SU-DHL-6 (cell line): ENCODE data around the gene SSRP1.
A peak's percentile ranks its signal among the peaks of the same experiment; 100 is the strongest.

ENCODE experiments used
- H2AFZ ChIP-seq: fragments of 200-600 bp; sonication (generic); 2 replicates; pipeline ENCODE4 v1.6.1; 2014; ENCODE audit warnings: low read depth, mild to moderate bottlenecking, moderate library complexity, mixed read lengths, antibody characterized with exemption, low read length; ENCODE audit not compliant: severe bottlenecking
- H3F3A ChIP-seq: fragments of 200-600 bp; shearing (Covaris generic); 2 replicates; pipeline ENCODE4 v1.6.0; 2016; ENCODE audit warnings: antibody characterized with exemption, mild to moderate bottlenecking; ENCODE audit not compliant: insufficient read depth
- H3K27ac ChIP-seq: fragments of 200-600 bp; sonication (generic); 2 replicates; pipeline ENCODE4 v1.5.1; 2016; ENCODE audit warnings: low read depth, mild to moderate bottlenecking, low read length, moderate library complexity, mixed read lengths
- H3K27me3 ChIP-seq: fragments of 200-600 bp; sonication (generic), shearing (Covaris generic); 2 replicates; pipeline ENCODE4 v1.6.0; 2014; ENCODE audit warnings: mild to moderate bottlenecking, low read length
- H3K36me3 ChIP-seq: fragments of 200-600 bp; sonication (generic); 2 replicates; pipeline ENCODE4 v1.6.1; 2014; ENCODE audit warnings: mild to moderate bottlenecking, low read length, mixed read lengths
- H3K4me2 ChIP-seq: fragments of 300-600, 200-600 bp; shearing (Covaris generic), sonication (generic); 2 replicates; pipeline ENCODE4 v1.6.0; 2014; ENCODE audit warnings: low read length, low read depth, mild to moderate bottlenecking; ENCODE audit not compliant: poor library complexity, severe bottlenecking
- H3K4me3 ChIP-seq: fragments of 200-600 bp; sonication (generic); 2 replicates; pipeline ENCODE4 v1.5.1; 2014; ENCODE audit warnings: antibody characterized with exemption, low read length, mild to moderate bottlenecking, mixed read lengths; ENCODE audit not compliant: insufficient read depth, poor library complexity, severe bottlenecking
- H3K79me2 ChIP-seq: fragments of 200-600 bp; sonication (generic); 2 replicates; pipeline ENCODE4 v1.6.1; 2014; ENCODE audit warnings: mild to moderate bottlenecking, low read length, moderate library complexity; ENCODE audit not compliant: insufficient read depth
- H3K9ac ChIP-seq: fragments of 200-600 bp; sonication (generic); 2 replicates; pipeline ENCODE4 v1.7.0; 2014; ENCODE audit warnings: mild to moderate bottlenecking, low read length
- H3K9me2 ChIP-seq: fragments of 200-600 bp; sonication (generic); replicated peaks from 2 replicates; pipeline ENCODE4 v1.6.1; 2014; ENCODE audit warnings: low read length; ENCODE audit not compliant: insufficient read depth
- H3K9me3 ChIP-seq: fragments of 200-600 bp; sonication (generic); 2 replicates; pipeline ENCODE4 v1.6.1; 2014; ENCODE audit warnings: low read length, mixed read lengths; ENCODE audit not compliant: insufficient read depth
- H4K20me1 ChIP-seq: fragments of 200-600 bp; sonication (generic); 2 replicates; pipeline ENCODE4 v1.6.1; 2014; ENCODE audit warnings: low read depth, mild to moderate bottlenecking, antibody characterized with exemption, low read length, moderate library complexity, mixed read lengths
- EZH2phosphoT487 ChIP-seq: fragments of 200-600 bp; sonication (generic), shearing (Covaris generic); conservative IDR thresholded peaks from 2 replicates; pipeline ENCODE4 v1.6.1; 2018; ENCODE audit warnings: mild to moderate bottlenecking, antibody characterized with exemption, low read length, moderate library complexity, mixed read lengths
- TF ChIP-seq, protein P1 (sequence below): fragments of 200-600 bp; sonication (generic); IDR thresholded peaks from one replicate; pipeline ENCODE4 v1.5.1; 2017; ENCODE audit warnings: antibody characterized with exemption, mild to moderate bottlenecking, low read length, moderate library complexity; ENCODE audit not compliant: insufficient read depth, poor library complexity, severe bottlenecking

The SSRP1 gene

DNA sequence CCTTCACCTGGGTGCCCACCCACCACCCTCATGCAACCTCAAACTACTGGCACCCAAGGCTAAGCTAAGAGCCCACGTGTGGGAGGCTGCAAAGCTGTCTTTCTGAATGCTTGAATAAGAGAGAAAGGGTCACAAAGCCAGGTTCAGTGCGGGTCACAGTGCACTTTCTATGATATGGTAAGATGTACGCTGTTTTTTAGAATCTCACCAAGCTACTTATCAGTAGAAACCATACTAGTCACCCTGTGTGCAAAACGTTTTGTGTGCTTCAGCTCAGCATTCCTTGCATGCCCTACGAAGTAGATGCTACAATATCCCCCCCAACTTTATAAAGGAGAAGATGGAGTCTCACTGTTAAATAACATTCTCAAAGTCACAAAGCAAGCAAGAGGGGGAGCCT is 17.3 kb upstream of the SSRP1 start:
- H3K27me3 ChIP-seq: no peaks in the 10 kb centered on the region
- no peaks in the 10 kb centered on the region; the same call in 1 of the 2 replicates for H3K9me3 ChIP-seq
- TF ChIP-seq, protein P1, sequence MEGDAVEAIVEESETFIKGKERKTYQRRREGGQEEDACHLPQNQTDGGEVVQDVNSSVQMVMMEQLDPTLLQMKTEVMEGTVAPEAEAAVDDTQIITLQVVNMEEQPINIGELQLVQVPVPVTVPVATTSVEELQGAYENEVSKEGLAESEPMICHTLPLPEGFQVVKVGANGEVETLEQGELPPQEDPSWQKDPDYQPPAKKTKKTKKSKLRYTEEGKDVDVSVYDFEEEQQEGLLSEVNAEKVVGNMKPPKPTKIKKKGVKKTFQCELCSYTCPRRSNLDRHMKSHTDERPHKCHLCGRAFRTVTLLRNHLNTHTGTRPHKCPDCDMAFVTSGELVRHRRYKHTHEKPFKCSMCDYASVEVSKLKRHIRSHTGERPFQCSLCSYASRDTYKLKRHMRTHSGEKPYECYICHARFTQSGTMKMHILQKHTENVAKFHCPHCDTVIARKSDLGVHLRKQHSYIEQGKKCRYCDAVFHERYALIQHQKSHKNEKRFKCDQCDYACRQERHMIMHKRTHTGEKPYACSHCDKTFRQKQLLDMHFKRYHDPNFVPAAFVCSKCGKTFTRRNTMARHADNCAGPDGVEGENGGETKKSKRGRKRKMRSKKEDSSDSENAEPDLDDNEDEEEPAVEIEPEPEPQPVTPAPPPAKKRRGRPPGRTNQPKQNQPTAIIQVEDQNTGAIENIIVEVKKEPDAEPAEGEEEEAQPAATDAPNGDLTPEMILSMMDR: no peak
- TF ChIP-seq EZH2phosphoT487: no peak
- H3K4me2 ChIP-seq: no peak overlapping the region
- no peaks in the 10 kb centered on the region for H3K9me2 ChIP-seq
- H4K20me1 ChIP-seq: no peaks in the 10 kb centered on the region
- no peaks in the 10 kb centered on the region for H3K79me2 ChIP-seq
- H3K27ac ChIP-seq: no peak overlapping the region
- no peak overlapping the region for H3K9ac ChIP-seq
- no peaks in the 10 kb centered on the region for H3K36me3 ChIP-seq
- H2AFZ ChIP-seq: no peak overlapping the region
- no peaks in the 10 kb centered on the region for H3F3A ChIP-seq
- H3K4me3 ChIP-seq: no peak overlapping the region

DNA sequence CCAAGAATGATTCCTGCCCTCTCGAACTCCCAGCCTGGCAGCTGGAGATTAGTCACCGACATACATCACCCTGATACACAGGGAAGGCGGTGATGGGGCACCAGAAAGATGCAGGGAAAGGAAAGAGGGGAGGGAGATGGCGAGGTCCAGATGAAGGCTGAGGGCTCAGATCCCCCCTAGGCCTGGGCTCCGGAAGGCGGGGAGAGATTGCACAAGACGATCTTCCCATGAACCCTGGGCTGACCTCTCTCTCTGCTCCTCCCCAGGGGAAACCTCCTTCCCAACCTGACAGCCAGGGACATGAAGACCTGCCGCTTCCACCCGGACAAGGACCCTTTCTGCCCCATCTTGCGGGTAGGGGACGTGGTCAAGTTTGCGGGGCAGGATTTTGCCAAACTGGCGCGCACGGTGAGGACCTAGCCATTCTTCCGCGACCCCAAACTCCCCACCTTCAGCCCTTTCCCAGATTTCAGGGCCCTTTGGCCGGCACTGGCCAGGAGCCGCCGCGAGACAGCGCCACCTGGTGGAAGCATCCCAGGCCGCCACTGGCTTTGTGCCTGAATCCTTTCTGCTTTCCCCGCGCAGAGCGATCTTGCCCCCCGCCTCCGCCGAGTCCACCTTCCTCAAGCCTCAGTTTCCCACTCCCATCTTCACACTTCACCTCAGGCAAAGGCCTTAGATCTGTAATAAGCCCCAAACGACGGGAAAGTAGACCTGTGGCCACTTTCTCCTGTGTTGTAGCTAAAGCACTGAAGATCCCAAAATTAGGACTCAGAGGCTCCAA is 14.0 kb upstream of the SSRP1 start:
- TF ChIP-seq EZH2phosphoT487: no peak
- TF ChIP-seq, protein P1: peak; percentile 79
- Histone ChIP-seq H3K4me2 (no peak overlapping the region), H4K20me1 (no peaks in the 10 kb centered on the region), H3K27me3 (no peaks in the 10 kb centered on the region), H3K9me2 (no peaks in the 10 kb centered on the region), H3K4me3 (no peak overlapping the region), H3K9ac (no peak overlapping the region), H3K27ac (no peak overlapping the region), H3F3A (no peaks in the 10 kb centered on the region), H3K9me3 (no peaks in the 10 kb centered on the region; the same call in 1 of the 2 replicates), H2AFZ (no peak overlapping the region), H3K36me3 (no peaks in the 10 kb centered on the region), H3K79me2 (no peaks in the 10 kb centered on the region)

DNA sequence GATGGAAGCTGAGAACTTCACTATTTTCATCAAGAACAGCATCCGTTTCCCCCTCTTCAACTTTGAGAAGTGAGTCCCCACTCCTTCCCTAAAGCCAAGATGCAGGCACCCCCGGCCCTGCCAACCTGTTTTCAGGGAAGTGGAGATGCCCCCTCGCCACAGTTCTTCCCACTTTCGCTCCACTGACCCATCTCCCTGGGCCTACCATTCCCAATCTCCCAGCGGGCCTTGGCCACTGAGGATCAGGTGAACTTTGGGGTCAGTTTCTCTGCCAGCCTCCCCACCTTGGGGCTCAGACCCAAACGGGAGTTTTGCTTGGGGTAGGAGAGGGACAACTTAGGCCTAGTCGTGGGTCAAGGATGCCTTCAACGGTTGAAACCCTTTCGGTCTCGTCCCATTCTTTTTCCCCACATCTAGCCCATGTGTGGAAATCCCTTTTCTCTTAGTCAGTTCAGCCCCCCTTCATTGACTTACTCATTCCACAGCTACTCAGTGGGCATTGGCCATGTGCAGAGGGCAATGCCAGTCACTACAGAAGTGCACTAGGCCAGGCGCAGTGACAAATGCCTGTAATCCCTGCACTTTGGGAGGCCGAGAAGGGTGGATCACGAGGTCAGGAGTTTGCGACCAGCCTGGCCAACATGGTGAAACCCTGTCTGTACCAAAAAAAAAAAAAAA is 13.1 kb upstream of the SSRP1 start:
- Histone ChIP-seq H3K4me3 (no peak overlapping the region), H3K9ac (no peak overlapping the region), H3F3A (no peaks in the 10 kb centered on the region), H3K79me2 (no peaks in the 10 kb centered on the region), H2AFZ (no peak overlapping the region), H3K9me3 (no peaks in the 10 kb centered on the region; the same call in 1 of the 2 replicates), H4K20me1 (no peaks in the 10 kb centered on the region), H3K27me3 (no peaks in the 10 kb centered on the region), H3K4me2 (no peak overlapping the region), H3K36me3 (no peaks in the 10 kb centered on the region), H3K9me2 (no peaks in the 10 kb centered on the region), H3K27ac (no peak overlapping the region)
- TF ChIP-seq, protein P1: no peak
- TF ChIP-seq EZH2phosphoT487: no peak
